ENCODE results near the gene SLC9A1. TPM values are rescaled to one million over a fixed set of nuclear protein-coding genes. Genes with fewer than 3 reads are reported as not detected.

Gene SLC9A1
- total and polyA plus RNA-seq, 12 donors = 3.1 to 49.0 (median 28.4) TPM

- DNase-seq = peak; percentile 45 to 78 (median 60)
- Histone ChIP-seq H3K27ac (peak overlapping the region in 4 of 5 donors; percentile 11 to 91 (median 81)), H3K27me3 (no peaks in the 10 kb centered on the region), H3K4me1 (replicated peaks in 1 of 2) (peaks cover 27 to 68% of the 10 kb centered on the region in 2 donors), H3K36me3 (replicated peaks in 1 of 2) (no peaks in the 10 kb centered on the region), H3K4me3 (peak overlapping the region in 1 of 4 donors; percentile 78), H3K9me3 (replicated peaks in 1 of 3) (no peaks in the 10 kb centered on the region)
- WGBS, 4 donors = 40 to 66% (median 44%) methylated on average over 4 to 7 of the region's 7 CpGs
- intact Hi-C loops (cut with DNase I) = loop anchor here in 1 of 2 donors (5.0 kb wide), 1 partner anchor 35 kb away; no protein-coding TSS in a partner anchor
- TF ChIP-seq POLR2A (IDR thresholded peaks at IDR 0.05) = no peak
- TF ChIP-seq, protein P1, sequence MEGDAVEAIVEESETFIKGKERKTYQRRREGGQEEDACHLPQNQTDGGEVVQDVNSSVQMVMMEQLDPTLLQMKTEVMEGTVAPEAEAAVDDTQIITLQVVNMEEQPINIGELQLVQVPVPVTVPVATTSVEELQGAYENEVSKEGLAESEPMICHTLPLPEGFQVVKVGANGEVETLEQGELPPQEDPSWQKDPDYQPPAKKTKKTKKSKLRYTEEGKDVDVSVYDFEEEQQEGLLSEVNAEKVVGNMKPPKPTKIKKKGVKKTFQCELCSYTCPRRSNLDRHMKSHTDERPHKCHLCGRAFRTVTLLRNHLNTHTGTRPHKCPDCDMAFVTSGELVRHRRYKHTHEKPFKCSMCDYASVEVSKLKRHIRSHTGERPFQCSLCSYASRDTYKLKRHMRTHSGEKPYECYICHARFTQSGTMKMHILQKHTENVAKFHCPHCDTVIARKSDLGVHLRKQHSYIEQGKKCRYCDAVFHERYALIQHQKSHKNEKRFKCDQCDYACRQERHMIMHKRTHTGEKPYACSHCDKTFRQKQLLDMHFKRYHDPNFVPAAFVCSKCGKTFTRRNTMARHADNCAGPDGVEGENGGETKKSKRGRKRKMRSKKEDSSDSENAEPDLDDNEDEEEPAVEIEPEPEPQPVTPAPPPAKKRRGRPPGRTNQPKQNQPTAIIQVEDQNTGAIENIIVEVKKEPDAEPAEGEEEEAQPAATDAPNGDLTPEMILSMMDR (IDR thresholded peaks at IDR 0.05) = peak in 1 of 6 experiments; percentile 4
Observed at GRCh38 chr1:27152004-27152828, 2.7 kb downstream of the SLC9A1 start.

DNA sequence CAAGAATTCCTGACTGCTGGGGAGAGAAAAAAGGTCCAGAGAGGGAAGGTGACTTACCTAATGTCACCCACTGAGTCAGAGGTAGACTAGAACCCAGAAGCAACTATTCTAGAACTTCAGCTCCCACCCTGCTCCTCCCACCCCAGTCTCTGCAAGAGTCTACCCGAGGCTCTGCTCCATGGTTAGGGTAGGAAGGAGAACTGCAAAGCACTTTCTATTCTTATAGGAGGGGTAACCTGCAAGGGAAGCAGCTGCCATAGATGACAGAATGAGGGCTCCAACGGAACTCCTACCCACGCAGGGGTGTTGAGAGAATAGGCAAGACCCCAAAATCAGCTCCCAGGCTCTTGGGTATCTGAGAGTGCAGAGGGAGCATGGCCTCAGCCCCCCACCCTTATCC lies 4.3 kb downstream of the SLC9A1 start:
- TF ChIP-seq POLR2A (IDR thresholded peaks at IDR 0.05) = no peak
- TF ChIP-seq, protein P1 (IDR thresholded peaks at IDR 0.05) = no peak
- intact Hi-C loops (cut with DNase I) = loop anchor here in 1 of 2 donors (5.0 kb wide), 1 partner anchor 33 kb away; no protein-coding TSS in a partner anchor
- peaks cover 35 to 77% of the 10 kb centered on the region in 2 donors for H3K4me1 ChIP-seq (replicated peaks in 1 of 2)

GRCh38 chr1:27150183-27150582 lies 4.7 kb downstream of the SLC9A1 start:
- no peaks in the 10 kb centered on the region for H3K36me3 ChIP-seq (replicated peaks in 1 of 2)
- no peak for TF ChIP-seq POLR2A (IDR thresholded peaks at IDR 0.05)
- H3K27me3 ChIP-seq = no peaks in the 10 kb centered on the region
- H3K27ac ChIP-seq = peak overlapping the region in 2 of 5 donors; percentile 29 to 62
- no peaks in the 10 kb centered on the region for H3K9me3 ChIP-seq (replicated peaks in 1 of 3)
- H3K4me1 ChIP-seq (replicated peaks in 1 of 2) = peaks cover 40 to 82% of the 10 kb centered on the region in 2 donors
- no peak for DNase-seq
- intact Hi-C loops (cut with DNase I) = loop anchor here in 1 of 2 donors (5.0 kb wide), 1 partner anchor 33 kb away; no protein-coding TSS in a partner anchor
- 85 to 92% (median 89%) methylated on average over 3 of the region's 3 CpGs for WGBS, 4 donors
- H3K4me3 ChIP-seq = no peak overlapping the region

More for the DNA sequence above, 4.3 kb downstream of the SLC9A1 start:
- Histone ChIP-seq H3K36me3 (replicated peaks in 1 of 2) (no peaks in the 10 kb centered on the region), H3K4me3 (no peak overlapping the region), H3K27me3 (no peaks in the 10 kb centered on the region), H3K9me3 (replicated peaks in 1 of 3) (no peaks in the 10 kb centered on the region), H3K27ac (peak overlapping the region in 2 of 5 donors; percentile 13 to 62)
- no peak for DNase-seq
- WGBS, 4 donors = 67 to 92% (median 90%) methylated on average over 3 of the region's 3 CpGs

- Histone ChIP-seq H3K4me3 (no peak overlapping the region), H3K27ac (peak overlapping the region in 3 of 5 donors; percentile 29 to 62 (median 57)), H3K9me3 (replicated peaks in 1 of 3) (no peaks in the 10 kb centered on the region), H3K36me3 (replicated peaks in 1 of 2) (no peaks in the 10 kb centered on the region), H3K4me1 (replicated peaks in 1 of 2) (peaks cover 44 to 86% of the 10 kb centered on the region in 2 donors), H3K27me3 (no peaks in the 10 kb centered on the region)
- TF ChIP-seq, protein P1 (IDR thresholded peaks at IDR 0.05) = no peak
- 80 to 100% (median 92%) methylated on average over 4 of the region's 4 CpGs for WGBS, 4 donors
- intact Hi-C loops (cut with DNase I) = loop anchor here in 1 of 2 donors (5.0 kb wide), 1 partner anchor 32 kb away; no protein-coding TSS in a partner anchor
- DNase-seq = no peak
Observed at GRCh38 chr1:27149762-27150113, 5.2 kb downstream of the SLC9A1 start.

Measured in adrenal gland (tissue), 12 donors.